Fibroblast of peridontal ligament (primary cell): ENCODE data around the gene OR8H1.

Source experiments
- DNase-seq: peaks from one replicate; pipeline ENCODE4 v3.0.0-alpha.2; 2010; ENCODE audit errors: extremely low read depth

The OR8H1 gene

GRCh38 chr11:56292154-56292553, at the start of gene OR8H1:
OR8H1 (minus strand) TSS chr11:56292254; CDS start chr11:56291062, 1,192 bp downstream.
- DNase-seq, result no peak

DNA sequence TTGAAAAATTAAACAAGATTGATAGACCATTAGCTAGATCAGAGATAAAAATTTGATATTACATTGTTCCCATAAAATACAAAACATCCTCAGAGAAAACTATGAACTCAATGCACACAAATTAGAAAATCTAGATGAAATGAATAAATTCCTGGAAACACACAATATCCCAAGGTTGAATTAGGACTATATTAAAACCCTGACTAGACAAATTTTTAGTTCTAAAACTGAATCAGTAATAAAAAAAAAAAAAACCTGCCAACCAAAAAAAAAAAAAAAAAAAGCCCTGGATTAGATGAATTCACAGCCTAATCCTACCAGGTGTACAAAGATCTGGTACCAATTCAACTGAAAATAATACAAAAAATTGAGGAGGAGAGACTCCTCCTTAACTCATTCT, 48.2 kb upstream of the OR8H1 start:
- DNase-seq, result no peak

DNA sequence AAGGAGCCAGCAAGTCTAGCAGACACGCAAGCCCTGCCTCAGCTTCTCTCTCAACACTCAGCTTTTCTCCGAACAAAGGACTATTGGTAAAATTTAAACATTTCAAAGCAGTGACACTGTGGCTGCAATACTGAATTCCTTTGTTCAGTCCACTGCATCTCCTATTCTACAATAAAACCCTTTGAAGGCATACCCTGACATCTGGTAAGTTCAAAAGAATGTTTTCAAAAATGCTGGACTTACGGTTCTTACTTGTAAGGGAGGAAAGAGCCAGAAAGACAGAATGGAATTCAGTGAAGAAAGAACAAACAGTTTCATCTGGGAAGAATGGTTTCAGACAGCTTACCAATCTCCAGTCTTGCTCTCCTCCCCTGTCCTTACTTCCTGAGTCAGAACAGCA, 41.1 kb upstream of the OR8H1 start:
- DNase-seq, result no peak

- no peak for DNase-seq
Measured at GRCh38 chr11:56331861-56332491, 39.9 kb upstream of the OR8H1 start.

GRCh38 chr11:56314844-56315243, 22.8 kb upstream of the OR8H1 start, which contains the start of gene OR8K3:
OR8K3 (plus strand) TSS chr11:56315144; CDS start chr11:56318307, 3,163 bp downstream.
- DNase-seq, result no peak

- DNase-seq, result no peak
Measured at GRCh38 chr11:56307836-56308235, 15.8 kb upstream of the OR8H1 start.

DNA sequence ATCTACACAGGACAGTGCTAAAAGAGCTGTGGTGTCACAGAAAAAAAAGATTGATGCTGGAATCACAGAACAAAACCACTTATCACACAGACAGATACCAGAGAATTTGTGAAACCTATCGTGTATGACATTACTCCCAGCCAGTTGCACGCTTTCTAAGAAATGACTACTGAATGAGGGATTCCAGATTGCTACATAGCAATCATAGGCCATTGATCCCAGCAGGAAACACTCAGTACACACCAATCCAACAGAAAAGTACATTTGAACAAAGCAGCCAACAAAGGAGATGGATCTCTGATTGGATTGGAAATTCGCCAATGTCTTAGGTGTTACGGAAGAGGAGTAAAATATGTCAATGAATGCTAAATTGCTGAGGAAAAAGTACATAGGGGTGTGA, 4.8 kb upstream of the OR8H1 start:
- no peak for DNase-seq

DNA sequence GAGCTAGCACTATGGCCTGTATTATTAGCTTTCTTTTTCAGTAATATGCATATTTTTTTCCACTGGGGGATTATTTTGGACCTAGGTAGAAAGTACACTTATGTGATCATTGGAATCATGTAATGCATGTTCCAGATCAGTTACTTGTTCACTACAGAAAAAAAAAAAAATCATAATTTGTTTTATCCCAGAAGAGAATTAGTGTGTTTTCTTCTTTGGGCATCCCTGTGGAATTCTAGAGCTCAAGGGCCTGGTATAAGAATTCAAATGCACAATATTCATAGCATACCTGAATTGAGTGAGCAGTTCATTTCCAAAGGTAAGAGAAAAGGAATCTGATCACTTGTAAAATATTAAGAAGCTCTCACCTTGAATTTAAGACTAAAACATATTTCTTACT, 18.2 kb downstream of the OR8H1 start, which contains the start of gene OR5T1:
Gene OR5T1 (plus strand): TSS at position 301 of the 400 bp plus-strand sequence. CDS start 1,485 bp downstream, outside the sequence.
- DNase-seq, result no peak

DNA sequence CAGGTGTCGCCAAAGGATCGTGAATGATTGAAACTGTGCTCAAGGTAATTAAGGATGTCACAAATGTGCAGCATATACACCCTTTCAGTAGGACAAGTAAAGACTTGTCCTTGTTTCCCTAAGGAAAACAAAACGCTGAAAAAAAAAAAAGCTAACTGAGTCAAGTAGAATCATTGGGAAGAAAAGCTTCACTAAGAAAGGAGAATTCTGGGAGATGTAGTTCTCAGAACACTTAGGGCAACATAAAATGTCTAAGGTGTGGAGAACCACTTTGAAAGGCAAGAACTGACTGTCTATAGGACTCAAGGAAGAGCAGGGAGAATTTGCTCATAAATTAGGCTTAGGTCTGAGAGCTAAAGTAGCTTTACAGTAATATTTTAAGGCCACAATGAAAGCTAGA, 21.0 kb downstream of the OR8H1 start:
- no peak for DNase-seq

GRCh38 chr11:56251954-56252353, 40.1 kb downstream of the OR8H1 start, which contains the start of gene OR5T3:
OR5T3 (plus strand) TSS chr11:56252254; CDS start chr11:56252254, 0 bp downstream.
- DNase-seq, result no peak
